ENCODE results near the gene IL18RAP. TPM values are rescaled to one million over a fixed set of nuclear protein-coding genes. Genes with fewer than 3 reads are reported as not detected.

IL18RAP gene
- polyA plus RNA-seq, 1 donor from 2014 or later = not detected

GRCh38 chr2:102418421-102418961, 4.5 kb upstream of the IL18RAP start:
- Histone ChIP-seq H3K4me2 (ENCODE audit: low read length) (no peak overlapping the region), H3K27ac (ENCODE audit: low read length) (no peak overlapping the region), H3K4me3 (ENCODE audit: low read length) (no peak overlapping the region), H3F3A (ENCODE audit: insufficient read depth, low read length, poor library complexity, severe bottlenecking) (no peaks in the 10 kb centered on the region), H3K79me2 (replicated peaks; ENCODE audit: insufficient read depth, low read length) (no peaks in the 10 kb centered on the region), H2AFZ (ENCODE audit: low read depth, low read length) (no peak overlapping the region), H3K9ac (ENCODE audit: low read length) (no peak overlapping the region), H3K9me2 (ENCODE audit: insufficient read depth, low read length) (no peaks in the 10 kb centered on the region), H4K20me1 (ENCODE audit: insufficient read depth) (no peaks in the 10 kb centered on the region), H3K27me3 (ENCODE audit: insufficient read depth, low read depth, low read length) (no peaks in the 10 kb centered on the region), H3K9me3 (ENCODE audit: low read length) (no peaks in the 10 kb centered on the region), H3K36me3 (ENCODE audit: insufficient read depth, low read length) (no peaks in the 10 kb centered on the region)
- no peak for TF ChIP-seq SMC3 (conservative IDR thresholded peaks at IDR 0.05; ENCODE audit: poor library complexity)

GRCh38 chr2:102420290-102420689, 2.7 kb upstream of the IL18RAP start:
- TF ChIP-seq POLR2AphosphoS5 (IDR thresholded peaks at IDR 0.05) = no peak
- no peak for TF ChIP-seq SMC3 (conservative IDR thresholded peaks at IDR 0.05; ENCODE audit: poor library complexity)
- TF ChIP-seq RAD21 (conservative IDR thresholded peaks at IDR 0.05) = no peak
- no peak for TF ChIP-seq TAF1 (IDR thresholded peaks at IDR 0.05; ENCODE audit: low read depth)
- no peak for TF ChIP-seq EZH2 (IDR thresholded peaks at IDR 0.05; ENCODE audit: borderline replicate concordance, insufficient read depth, low read length, poor library complexity, severe bottlenecking)
- TF ChIP-seq CTCF (IDR thresholded peaks at IDR 0.05; ENCODE audit: poor library complexity, severe bottlenecking) = no peak
- TF ChIP-seq MXI1 (conservative IDR thresholded peaks at IDR 0.05; ENCODE audit: poor library complexity, severe bottlenecking) = no peak
- TF ChIP-seq EP300 (conservative IDR thresholded peaks at IDR 0.05; ENCODE audit: poor library complexity, severe bottlenecking) = no peak
- H3K36me3 ChIP-seq (ENCODE audit: insufficient read depth, low read length) = no peaks in the 10 kb centered on the region
- H4K20me1 ChIP-seq (ENCODE audit: insufficient read depth) = no peaks in the 10 kb centered on the region
- no peak overlapping the region for H3K4me3 ChIP-seq (ENCODE audit: low read length)
- no peak overlapping the region for H3K9ac ChIP-seq (ENCODE audit: low read length)
- H2AFZ ChIP-seq (ENCODE audit: low read depth, low read length) = no peak overlapping the region
- H3K27ac ChIP-seq (ENCODE audit: low read length) = no peak overlapping the region
- no peaks in the 10 kb centered on the region for H3K9me2 ChIP-seq (ENCODE audit: insufficient read depth, low read length)
- no peak overlapping the region for H3K4me2 ChIP-seq (ENCODE audit: low read length)
- H3K27me3 ChIP-seq (ENCODE audit: insufficient read depth, low read depth, low read length) = no peaks in the 10 kb centered on the region
- no peaks in the 10 kb centered on the region for H3K9me3 ChIP-seq (ENCODE audit: low read length)
- H3F3A ChIP-seq (ENCODE audit: insufficient read depth, low read length, poor library complexity, severe bottlenecking) = no peaks in the 10 kb centered on the region
- no peaks in the 10 kb centered on the region for H3K79me2 ChIP-seq (replicated peaks; ENCODE audit: insufficient read depth, low read length)

GRCh38 chr2:102421890-102422759, 835 bp upstream of the IL18RAP start:
- TF ChIP-seq SMC3 (conservative IDR thresholded peaks at IDR 0.05; ENCODE audit: poor library complexity) = no peak
- TF ChIP-seq MXI1 (conservative IDR thresholded peaks at IDR 0.05; ENCODE audit: poor library complexity, severe bottlenecking) = no peak
- no peak for TF ChIP-seq RAD21 (conservative IDR thresholded peaks at IDR 0.05)
- TF ChIP-seq CTCF (IDR thresholded peaks at IDR 0.05; ENCODE audit: poor library complexity, severe bottlenecking) = no peak
- TF ChIP-seq EP300 (conservative IDR thresholded peaks at IDR 0.05; ENCODE audit: poor library complexity, severe bottlenecking) = no peak
- no peak for TF ChIP-seq TAF1 (IDR thresholded peaks at IDR 0.05; ENCODE audit: low read depth)
- no peak for TF ChIP-seq POLR2AphosphoS5 (IDR thresholded peaks at IDR 0.05)
- no peak for TF ChIP-seq EZH2 (IDR thresholded peaks at IDR 0.05; ENCODE audit: borderline replicate concordance, insufficient read depth, low read length, poor library complexity, severe bottlenecking)
- TF ChIP-seq REST (IDR thresholded peaks at IDR 0.05; ENCODE audit: borderline replicate concordance) = no peak
- no peaks in the 10 kb centered on the region for H3K36me3 ChIP-seq (ENCODE audit: insufficient read depth, low read length)
- no peaks in the 10 kb centered on the region for H3K9me3 ChIP-seq (ENCODE audit: low read length)
- no peak overlapping the region for H3K4me3 ChIP-seq (ENCODE audit: low read length)
- no peak overlapping the region for H2AFZ ChIP-seq (ENCODE audit: low read depth, low read length)
- H3K79me2 ChIP-seq (replicated peaks; ENCODE audit: insufficient read depth, low read length) = no peaks in the 10 kb centered on the region
- H4K20me1 ChIP-seq (ENCODE audit: insufficient read depth) = no peaks in the 10 kb centered on the region
- no peak overlapping the region for H3K27ac ChIP-seq (ENCODE audit: low read length)
- H3K27me3 ChIP-seq (ENCODE audit: insufficient read depth, low read depth, low read length) = no peaks in the 10 kb centered on the region
- H3K4me2 ChIP-seq (ENCODE audit: low read length) = no peak overlapping the region
- no peak overlapping the region for H3K9ac ChIP-seq (ENCODE audit: low read length)
- H3F3A ChIP-seq (ENCODE audit: insufficient read depth, low read length, poor library complexity, severe bottlenecking) = no peaks in the 10 kb centered on the region
- H3K9me2 ChIP-seq (ENCODE audit: insufficient read depth, low read length) = no peaks in the 10 kb centered on the region

Measured in neural cell (in vitro differentiated cells).